Endothelial cell of umbilical vein (primary cell): ENCODE measurements around the gene GLYATL3. TPM values are rescaled to one million over a fixed set of nuclear protein-coding genes. Genes with fewer than 3 reads are reported as not detected.
"Not testable (repeated sequence)": the region's sequence is repeated elsewhere in the genome, so short reads cannot be mapped to it uniquely, and the experiment has no call there.

Source experiments
- BruUV-seq: library from RNA; stranded (reverse); fragments of 400-500 nt; replicated peaks from 2 replicates; lab custom pipeline; 2021; lab: Mats Ljungman, UMichigan
- CTCF ChIA-PET: fragments of 300-600, 350-600 bp; sonication (Branson Sonifier 250); formaldehyde crosslinking; loops from one replicate; lab custom pipeline; 2021; ENCODE audit warnings: antibody characterized with exemption, inconsistent platforms; lab: Charles Lee
- POLR2A ChIA-PET: fragments of 300-600, 350-600 bp; sonication (Branson Sonifier 250); formaldehyde crosslinking; loops from one replicate; lab custom pipeline; 2021; ENCODE audit warnings: antibody characterized with exemption, inconsistent platforms; lab: Charles Lee
- DNase-seq: peaks from one replicate; pipeline ENCODE4 v3.0.0-alpha.2; 2011; ENCODE audit warnings: low read depth, low spot score
- FAIRE-seq: peaks from 2 replicates; lab custom pipeline; 2011; peaks lifted over from hg19 to GRCh38; lab: Jason Lieb, UNC
- H2AFZ ChIP-seq: 2 replicates; pipeline ENCODE4 v1.6.0; 2012; ENCODE audit warnings: low read depth, low read length, control low read depth, inconsistent platforms
- H3K27ac ChIP-seq: 2 replicates; pipeline ENCODE4 v1.5.1; 2011; ENCODE audit warnings: low read depth, mild to moderate bottlenecking, control low read depth, low read length, moderate library complexity; ENCODE audit not compliant: insufficient read depth
- H3K27me3 ChIP-seq, 2 experiments: 2 replicates each; pipeline versions ENCODE4 v1.6.0 to v1.6.1; 2011; ENCODE audit warnings: low read length in 2 of 2, mixed read lengths in 1 of 2; ENCODE audit not compliant: control insufficient read depth in 2 of 2, insufficient read depth in 2 of 2
- H3K36me3 ChIP-seq, 2 experiments: 2 replicates in 1 of 2; 3 replicates in 1 of 2; pipeline ENCODE4 v1.5.1; 2011; ENCODE audit warnings: low read length in 2 of 2, mild to moderate bottlenecking in 1 of 2, moderate library complexity in 1 of 2; ENCODE audit not compliant: control insufficient read depth in 2 of 2, insufficient read depth in 2 of 2; ENCODE audit errors: extremely low read depth in 1 of 2
- H3K4me1 ChIP-seq: 3 replicates; pipeline ENCODE4 v1.5.1; 2011; ENCODE audit warnings: mild to moderate bottlenecking, low read length; ENCODE audit not compliant: control insufficient read depth, insufficient read depth; ENCODE audit errors: extremely low read depth
- H3K4me2 ChIP-seq: 2 replicates; pipeline ENCODE4 v1.6.1; 2011; ENCODE audit warnings: low read length, control low read depth, mixed read lengths; ENCODE audit not compliant: insufficient read depth
- H3K4me3 ChIP-seq, 3 experiments: fragments of 200-600 bp in 1 of 3; sonication (generic), shearing (Covaris generic) in 1 of 3; replicated peaks in 1 of 3; 2 replicates each; pipeline ENCODE4 v1.5.1; 2011 to 2016; ENCODE audit warnings: control low read depth in 3 of 3, low read length in 3 of 3, mild to moderate bottlenecking in 2 of 3, inconsistent platforms in 1 of 3, low read depth in 1 of 3, moderate library complexity in 1 of 3; ENCODE audit not compliant: insufficient read depth in 1 of 3
- H3K79me2 ChIP-seq: 2 replicates; pipeline ENCODE4 v1.6.0; 2012; ENCODE audit warnings: low read length, inconsistent platforms; ENCODE audit not compliant: control insufficient read depth, insufficient read depth
- H3K9ac ChIP-seq: replicated peaks from 2 replicates; pipeline ENCODE3; 2011; ENCODE audit warnings: low read length, control low read depth; ENCODE audit not compliant: insufficient read depth; ENCODE audit errors: extremely low read depth
- H3K9me1 ChIP-seq: replicated peaks from 3 replicates; pipeline ENCODE4 v1.6.0; 2011; ENCODE audit warnings: mild to moderate bottlenecking, low read length; ENCODE audit not compliant: control insufficient read depth, insufficient read depth; ENCODE audit errors: extremely low read depth
- H3K9me3 ChIP-seq: replicated peaks from 2 replicates; pipeline ENCODE4 v1.5.1; 2012; ENCODE audit warnings: low read length, inconsistent platforms; ENCODE audit not compliant: control insufficient read depth, insufficient read depth
- H4K20me1 ChIP-seq: replicated peaks from 2 replicates; pipeline ENCODE3; 2011; ENCODE audit warnings: mild to moderate bottlenecking, low read length; ENCODE audit not compliant: control insufficient read depth, insufficient read depth; ENCODE audit errors: extremely low read depth
- CTCF ChIP-seq, 2 donors: IDR thresholded peaks; 1 replicate in 1 of 2; 2 replicates in 1 of 2; pipeline ENCODE4 v1.5.1; 2011; ENCODE audit warnings: low read length in 2 of 2, mild to moderate bottlenecking in 2 of 2, moderate library complexity in 2 of 2, control low read depth in 1 of 2, inconsistent platforms in 1 of 2, low read depth in 1 of 2; ENCODE audit not compliant: insufficient read depth in 1 of 2; ENCODE audit errors: extremely low read depth in 1 of 2
- EZH2 ChIP-seq: IDR thresholded peaks from 2 replicates; pipeline ENCODE4 v1.6.1; 2012; ENCODE audit warnings: borderline replicate concordance, low read depth, mild to moderate bottlenecking, moderate library complexity, low read length, inconsistent platforms; ENCODE audit not compliant: severe bottlenecking
- FOS ChIP-seq: IDR thresholded peaks from 2 replicates; pipeline ENCODE4 v1.6.1; 2011; ENCODE audit warnings: mild to moderate bottlenecking, low read length, moderate library complexity, borderline replicate concordance; ENCODE audit not compliant: insufficient read depth
- GATA2 ChIP-seq: IDR thresholded peaks from 2 replicates; pipeline ENCODE4 v1.7.0; 2011; ENCODE audit warnings: low read depth, mild to moderate bottlenecking, moderate library complexity, mixed read lengths, low read length; ENCODE audit not compliant: insufficient read length, insufficient read depth
- JUN ChIP-seq: IDR thresholded peaks from 2 replicates; pipeline ENCODE4 v1.6.1; 2011; ENCODE audit warnings: borderline replicate concordance, low read depth; ENCODE audit not compliant: insufficient read length, insufficient read depth
- MAX ChIP-seq: IDR thresholded peaks from 2 replicates; pipeline ENCODE4 v1.6.1; 2011; ENCODE audit not compliant: insufficient read depth, insufficient read length
- MYC ChIP-seq: IDR thresholded peaks from one replicate; pipeline ENCODE4 v1.6.1; 2011; ENCODE audit warnings: mild to moderate bottlenecking, low read depth, low read length
- POLR2A ChIP-seq: IDR thresholded peaks from 2 replicates; pipeline ENCODE4 v1.6.1; 2012; ENCODE audit warnings: low read depth, mild to moderate bottlenecking, control low read depth, low read length
- POLR2AphosphoS5 ChIP-seq: IDR thresholded peaks from 2 replicates; pipeline ENCODE4 v1.6.1; 2012; ENCODE audit warnings: low read depth, mild to moderate bottlenecking, control low read depth, low read length, moderate library complexity; ENCODE audit not compliant: insufficient read depth
- dilution Hi-C: fragments of 300-500 bp; cut with MboI; formaldehyde crosslinking; loops from one replicate; pipeline ENCODE4 v1.15.0; 2019; ENCODE audit warnings: low sequenced_read_pairs; ENCODE audit not compliant: extremely low pct_ligation_motif_present
- intact Hi-C: fragments of 100-400 bp; cut with micrococcal nuclease; formaldehyde crosslinking; loops from one replicate; pipeline ENCODE4 v1.10.0; 2022
- polyA plus RNA-seq, 4 experiments: library from polyadenylated mRNA; depleted of rRNA in 3 of 4; stranded (reverse) in 3 of 4; unstranded in 1 of 4; fragments of >200 nt; gene quantifications; 2 replicates each; pipeline versions ENCODE4 v1.2.1 to v1.2.3, GENCODE V29; 2011 to 2012; ENCODE audit warnings: missing spikeins in 1 of 4
- total RNA-seq: library from RNA; stranded (reverse); gene quantifications from 2 replicates; pipeline ENCODE4 v1.2.3, GENCODE V29; 2021

Gene GLYATL3
- total and polyA plus RNA-seq, 2 donors (not counting 3 experiments of a cell fraction or from before 2014, with no cell fraction given) = not detected

- CTCF ChIA-PET, H2AFZ ChIP-seq, H3K9me3 ChIP-seq, H3K4me1 ChIP-seq, H3K4me2 ChIP-seq, FAIRE-seq, H3K9me1 ChIP-seq, H4K20me1 ChIP-seq, DNase-seq, H3K36me3 ChIP-seq, H3K79me2 ChIP-seq, H3K4me3 ChIP-seq, POLR2A ChIA-PET, H3K27ac ChIP-seq, H3K27me3 ChIP-seq, H3K9ac ChIP-seq, dilution Hi-C loops, intact Hi-C loops, BruUV-seq: not testable (repeated sequence)
Measured at GRCh38 chr6:49481846-49482245, 17.9 kb upstream of the GLYATL3 start.

- FAIRE-seq, intact Hi-C loops, H3K79me2 ChIP-seq, DNase-seq, H3K4me1 ChIP-seq, H3K27me3 ChIP-seq, H3K9me3 ChIP-seq, H3K4me3 ChIP-seq, H3K36me3 ChIP-seq, H3K9ac ChIP-seq, H4K20me1 ChIP-seq, BruUV-seq, H3K9me1 ChIP-seq, H3K4me2 ChIP-seq, dilution Hi-C loops, H2AFZ ChIP-seq, POLR2A ChIA-PET, H3K27ac ChIP-seq: not testable (repeated sequence)
- CTCF ChIA-PET = interaction anchor here (0.9 kb wide), 1 partner anchor 49 kb away, joined by 3 read pairs; no protein-coding TSS in a partner anchor
Measured at GRCh38 chr6:49483380-49483779, 16.3 kb upstream of the GLYATL3 start.

GRCh38 chr6:49490633-49491032, 9.1 kb upstream of the GLYATL3 start:
- DNase-seq (no peak), FAIRE-seq (no peak)
- Histone ChIP-seq H3K4me3 (no peak overlapping the region), H3K4me2 (no peak overlapping the region), H3K36me3 (peaks cover 2 to 4% of the 10 kb centered on the region in 2 experiments), H3K9ac (no peak overlapping the region), H3K27ac (no peak overlapping the region), H3K9me3 (no peaks in the 10 kb centered on the region), H3K9me1 (no peaks in the 10 kb centered on the region), H4K20me1 (no peaks in the 10 kb centered on the region), H3K4me1 (no peaks in the 10 kb centered on the region), H3K79me2 (no peaks in the 10 kb centered on the region), H2AFZ (no peak overlapping the region), H3K27me3 (no peaks in the 10 kb centered on the region)
- ChIA-PET CTCF (no interaction called here), POLR2A (no interaction called here)
- no TSS peak for BruUV-seq
- intact Hi-C loops (no loop called here), dilution Hi-C loops (no loop called here)
- TF ChIP-seq GATA2 = no peak
- TF ChIP-seq EZH2 = no peak
- TF ChIP-seq POLR2A = no peak
- no peak for TF ChIP-seq JUN
- no peak for TF ChIP-seq MYC
- TF ChIP-seq MAX = no peak
- no peak for TF ChIP-seq FOS
- TF ChIP-seq POLR2AphosphoS5 = no peak
- no peak for TF ChIP-seq CTCF (IDR thresholded peaks at IDR 0.05; ENCODE audit: extremely low read depth in 1 of 2, insufficient read depth in 1 of 2, low read depth in 1 of 2, low read length in 2 of 2)
